HCT116 (cell line): ENCODE data around the gene KCNJ4. TPM values are rescaled to one million over a fixed set of nuclear protein-coding genes. Genes with fewer than 3 reads are reported as not detected.
A peak's percentile ranks its signal among the peaks of the same experiment; 100 is the strongest.

Source experiments
- ATAC-seq: fragments of 200-7000 bp; cut with Tn5 transposase; 2 replicates; pipeline ENCODE4 v1.9.1; 2020; ENCODE audit warnings: mild to moderate bottlenecking, moderate library complexity
- BruUV-seq: library from RNA; stranded (reverse); fragments of 400-500 nt; replicated peaks from 2 replicates; lab custom pipeline; 2021; lab: Mats Ljungman, UMichigan
- CTCF ChIA-PET: fragments of 300-600 bp; sonication (Branson Sonifier 250); formaldehyde crosslinking; loops from one replicate; lab custom pipeline; 2021; ENCODE audit warnings: antibody characterized with exemption; lab: Charles Lee
- POLR2A ChIA-PET: fragments of 300-600, 350-600 bp; sonication (Branson Sonifier 250); formaldehyde crosslinking; loops from one replicate; lab custom pipeline; 2021; ENCODE audit warnings: antibody characterized with exemption; lab: Charles Lee
- RAD21 ChIA-PET, 2 experiments: fragments of 300-600 bp; sonication (Branson Sonifier 250); formaldehyde crosslinking; loops; one replicate each; lab custom pipeline; 2023; ENCODE audit warnings: low total read pairs in 2 of 2; ENCODE audit not compliant: uncharacterized antibody in 2 of 2, unreplicated experiment in 2 of 2, low non-redundant PET in 1 of 2; lab: Charles Lee
- DNase-seq: peaks from one replicate; pipeline ENCODE4 v3.0.0-alpha.2; 2010; ENCODE audit warnings: low read depth, low spot score
- H2AFZ ChIP-seq: fragments of 200-600 bp; shearing (Covaris generic), sonication (generic); 2 replicates; pipeline ENCODE4 v1.6.1; 2017; ENCODE audit warnings: low read depth, mixed run types, mixed read lengths, antibody characterized with exemption, low read length; ENCODE audit not compliant: poor library complexity, severe bottlenecking
- H3K27ac ChIP-seq: 2 replicates; pipeline ENCODE4 v1.5.1; 2012; ENCODE audit warnings: low read depth, low read length
- H3K27me3 ChIP-seq: fragments of 200-600 bp; sonication (generic); 2 replicates; pipeline ENCODE4 v1.6.1; 2016; ENCODE audit warnings: mixed run types, low read length, mixed read lengths; ENCODE audit not compliant: insufficient read depth
- H3K36me3 ChIP-seq, 2 experiments: fragments of 200-500 bp in 1 of 2; fragments of 200-600 bp in 1 of 2; sonication (Bioruptor generic) in 1 of 2; sonication (generic) in 1 of 2; 2 replicates each; pipeline versions ENCODE4 v1.5.1 to v1.6.1; 2014 to 2016; ENCODE audit warnings: low read length in 2 of 2, inconsistent platforms in 1 of 2, mixed read lengths in 1 of 2, mixed run types in 1 of 2; ENCODE audit not compliant: insufficient read depth in 2 of 2, control insufficient read depth in 1 of 2
- H3K4me1 ChIP-seq, 2 experiments: fragments of 200-600 bp in 1 of 2; sonication (generic) in 1 of 2; 2 replicates each; pipeline versions ENCODE4 v1.5.1 to v1.6.1; 2012 to 2017; ENCODE audit warnings: low read length in 2 of 2, inconsistent platforms in 1 of 2, mild to moderate bottlenecking in 1 of 2, mixed read lengths in 1 of 2, mixed run types in 1 of 2, moderate library complexity in 1 of 2; ENCODE audit not compliant: insufficient read depth in 2 of 2, control insufficient read depth in 1 of 2
- H3K4me2 ChIP-seq: fragments of 200-600 bp; sonication (generic); 2 replicates; pipeline ENCODE4 v1.6.1; 2017; ENCODE audit warnings: mixed run types, low read length, mixed read lengths
- H3K4me3 ChIP-seq, 2 experiments: fragments of 200-600 bp in 1 of 2; sonication (generic) in 1 of 2; replicated peaks in 1 of 2; 2 replicates each; pipeline ENCODE4 v1.5.1; 2011 to 2016; ENCODE audit warnings: low read length in 2 of 2, control low read depth in 1 of 2, low read depth in 1 of 2, mild to moderate bottlenecking in 1 of 2, mixed read lengths in 1 of 2, mixed run types in 1 of 2
- H3K79me2 ChIP-seq: fragments of 200-600 bp; sonication (generic); 2 replicates; pipeline ENCODE4 v1.6.1; 2017; ENCODE audit warnings: mild to moderate bottlenecking, mixed run types, low read length, moderate library complexity, mixed read lengths; ENCODE audit not compliant: insufficient read depth
- H3K9ac ChIP-seq: fragments of 200-600 bp; sonication (generic); 2 replicates; pipeline ENCODE4 v1.6.1; 2016; ENCODE audit warnings: low read length, mixed read lengths
- H3K9me2 ChIP-seq: fragments of 200-600 bp; sonication (generic), shearing (Covaris generic); 2 replicates; pipeline ENCODE4 v1.6.1; 2017; ENCODE audit warnings: mixed run types, mild to moderate bottlenecking, moderate library complexity; ENCODE audit not compliant: insufficient read depth
- H3K9me3 ChIP-seq, 2 experiments: fragments of 200-500 bp in 1 of 2; fragments of 200-600 bp in 1 of 2; sonication (Bioruptor generic) in 1 of 2; sonication (generic) in 1 of 2; 2 replicates each; pipeline ENCODE4 v1.6.1; 2014 to 2017; ENCODE audit warnings: low read length in 2 of 2, mixed read lengths in 2 of 2, inconsistent platforms in 1 of 2, low read depth in 1 of 2, mild to moderate bottlenecking in 1 of 2, mixed run types in 1 of 2, moderate library complexity in 1 of 2; ENCODE audit not compliant: control insufficient read depth in 1 of 2, insufficient read depth in 1 of 2
- H4K20me1 ChIP-seq: fragments of 200-600 bp; sonication (generic), shearing (Covaris generic); 2 replicates; pipeline ENCODE4 v1.6.1; 2017; ENCODE audit warnings: mixed run types, mild to moderate bottlenecking, moderate library complexity; ENCODE audit not compliant: insufficient read depth
- ATF3 ChIP-seq: IDR thresholded peaks from 2 replicates; pipeline ENCODE4 v1.6.1; 2012
- CBX3 ChIP-seq: IDR thresholded peaks from 2 replicates; pipeline ENCODE4 v1.6.1; 2012; ENCODE audit warnings: low read depth
- CTCF ChIP-seq, 3 experiments: fragments of 200-600 bp in 1 of 3; sonication (generic) in 1 of 3; IDR thresholded peaks in 2 of 3; conservative IDR thresholded peaks in 1 of 3; 2 replicates each; pipeline ENCODE4 v1.5.1; 2012 to 2017; ENCODE audit warnings: low read depth in 2 of 3, low read length in 2 of 3, antibody characterized with exemption in 1 of 3, borderline replicate concordance in 1 of 3, control low read depth in 1 of 3, mild to moderate bottlenecking in 1 of 3, mixed read lengths in 1 of 3, mixed run types in 1 of 3, moderate library complexity in 1 of 3; ENCODE audit not compliant: insufficient read depth in 1 of 3
- EGR1 ChIP-seq: IDR thresholded peaks from 2 replicates; pipeline ENCODE4 v1.6.1; 2012; ENCODE audit warnings: low read depth
- ELF1 ChIP-seq: IDR thresholded peaks from 2 replicates; pipeline ENCODE4 v1.6.1; 2012; ENCODE audit warnings: low read depth, borderline replicate concordance
- EZH2 ChIP-seq: fragments of 200-600 bp; sonication (generic); IDR thresholded peaks from 2 replicates; pipeline ENCODE4 v1.6.1; 2017; ENCODE audit warnings: antibody characterized with exemption, mixed run types
- EZH2phosphoT487 ChIP-seq: fragments of 200-600 bp; IDR thresholded peaks from 2 replicates; pipeline ENCODE4 v1.6.1; 2018; ENCODE audit warnings: antibody characterized with exemption, borderline replicate concordance
- FOSL1 ChIP-seq: IDR thresholded peaks from 2 replicates; pipeline ENCODE4 v1.6.1; 2012; ENCODE audit warnings: low read depth
- JUND ChIP-seq: IDR thresholded peaks from 2 replicates; pipeline ENCODE4 v1.6.1; 2012
- POLR2A ChIP-seq: IDR thresholded peaks from 2 replicates; pipeline ENCODE4 v1.7.0; 2011; ENCODE audit warnings: borderline replicate concordance; ENCODE audit not compliant: insufficient read depth, insufficient read length; ENCODE audit errors: extremely low read depth
- POLR2AphosphoS5 ChIP-seq: IDR thresholded peaks from 2 replicates; pipeline ENCODE4 v1.6.1; 2011; ENCODE audit warnings: mild to moderate bottlenecking, low read depth, low read length, moderate library complexity
- RAD21 ChIP-seq: IDR thresholded peaks from 2 replicates; pipeline ENCODE4 v1.6.1; 2012; ENCODE audit warnings: low read depth, mild to moderate bottlenecking
- SIN3A ChIP-seq: IDR thresholded peaks from 2 replicates; pipeline ENCODE4 v1.6.1; 2012; ENCODE audit warnings: low read depth
- SP1 ChIP-seq: IDR thresholded peaks from 2 replicates; pipeline ENCODE4 v1.6.1; 2012; ENCODE audit warnings: low read depth
- SRF ChIP-seq: IDR thresholded peaks from 2 replicates; pipeline ENCODE4 v1.6.1; 2012; ENCODE audit warnings: low read depth
- TCF7L2 ChIP-seq: IDR thresholded peaks from 2 replicates; pipeline ENCODE4 v1.7.0; 2011; ENCODE audit warnings: borderline replicate concordance, inconsistent platforms; ENCODE audit not compliant: insufficient read depth, insufficient read length; ENCODE audit errors: extremely low read depth
- YY1 ChIP-seq: IDR thresholded peaks from 2 replicates; pipeline ENCODE4 v1.6.1; 2011; ENCODE audit warnings: low read length, low read depth, moderate library complexity, mild to moderate bottlenecking; ENCODE audit not compliant: insufficient replicate concordance; ENCODE audit errors: extremely low read depth
- ZFX ChIP-seq: fragments of 450-650 bp; IDR thresholded peaks from 2 replicates; pipeline ENCODE4 v1.6.1; 2017
- ZNF274 ChIP-seq: fragments of 200-500 bp; sonication (Bioruptor generic); IDR thresholded peaks from 2 replicates; pipeline ENCODE4 v1.6.1; 2014; ENCODE audit warnings: mild to moderate bottlenecking, low read depth, low read length, inconsistent platforms
- intact Hi-C: fragments of 100-400 bp; cut with micrococcal nuclease; formaldehyde crosslinking; loops from 2 replicates; pipeline ENCODE4 v1.10.0; 2022
- total RNA-seq: library from RNA; stranded (reverse); gene quantifications from one replicate; pipeline ENCODE4 v1.2.1, GENCODE V29; 2021; ENCODE audit not compliant: unreplicated experiment

KCNJ4 gene
- total RNA-seq, 1 experiment from 2014 or later = not detected

GRCh38 chr22:38416621-38417251, 38.3 kb downstream of the KCNJ4 start:
- no peak for ATAC-seq
- no peaks in the 10 kb centered on the region for H4K20me1 ChIP-seq
- no peaks in the 10 kb centered on the region for H3K79me2 ChIP-seq
- no peak overlapping the region for H2AFZ ChIP-seq
- no peaks in the 10 kb centered on the region for H3K36me3 ChIP-seq
- DNase-seq = no peak
- CTCF ChIA-PET = no interaction called here
- H3K4me3 ChIP-seq = no peak overlapping the region
- H3K27me3 ChIP-seq = no peaks in the 10 kb centered on the region
- no peaks in the 10 kb centered on the region for H3K9me2 ChIP-seq
- H3K4me1 ChIP-seq = peaks cover 5 to 18% of the 10 kb centered on the region in 2 experiments; a peak in 3 of 4 replicates
- H3K9me3 ChIP-seq = no peaks in the 10 kb centered on the region
- H3K4me2 ChIP-seq = no peak overlapping the region
- intact Hi-C loops = no loop called here
- POLR2A ChIA-PET = no interaction called here
- no peak overlapping the region for H3K9ac ChIP-seq
- RAD21 ChIA-PET = no interaction called here
- TF ChIP-seq POLR2AphosphoS5 (no peak), EZH2phosphoT487 (no peak)
- H3K27ac ChIP-seq = no peak overlapping the region
- BruUV-seq = no TSS peak

GRCh38 chr22:38415561-38416321, 39.3 kb downstream of the KCNJ4 start:
- peak; percentile 20; the same call in 1 of the 2 replicates for ATAC-seq
- RAD21 ChIA-PET = no interaction called here
- Histone ChIP-seq H2AFZ (no peak overlapping the region), H3K27me3 (no peaks in the 10 kb centered on the region), H3K9me2 (no peaks in the 10 kb centered on the region), H3K27ac (no peak overlapping the region), H4K20me1 (no peaks in the 10 kb centered on the region), H3K4me3 (no peak overlapping the region), H3K4me2 (no peak overlapping the region), H3K36me3 (no peaks in the 10 kb centered on the region), H3K4me1 (peaks cover 5 to 18% of the 10 kb centered on the region in 2 experiments; a peak in 3 of 4 replicates), H3K9ac (no peak overlapping the region), H3K79me2 (no peaks in the 10 kb centered on the region), H3K9me3 (no peaks in the 10 kb centered on the region)
- no TSS peak for BruUV-seq
- CTCF ChIA-PET = no interaction called here
- no peak for DNase-seq
- POLR2A ChIA-PET = no interaction called here
- intact Hi-C loops = no loop called here
- TF ChIP-seq POLR2AphosphoS5 (no peak), SP1 (no peak), TCF7L2 (no peak), CBX3 (no peak), YY1 (no peak), FOSL1 (no peak), CTCF (IDR thresholded peaks at IDR 0.05 in 2 of 3, conservative IDR thresholded peaks at IDR 0.05 in 1 of 3; ENCODE audit: borderline replicate concordance in 1 of 3, insufficient read depth in 1 of 3, low read depth in 2 of 3, low read length in 2 of 3) (no peak), ZNF274 (no peak), JUND (no peak), SRF (no peak), ELF1 (no peak), EGR1 (no peak), ATF3 (no peak), SIN3A (no peak), POLR2A (no peak), EZH2 (no peak), RAD21 (no peak), EZH2phosphoT487 (no peak), ZFX (no peak)
